ENCODE measurements around the gene M1AP.
"Not testable (repeated sequence)": the region's sequence is repeated elsewhere in the genome, so short reads cannot be mapped to it uniquely, and the experiment has no call there.

M1AP gene

GRCh38 chr2:74646834-74647482 lies 1.2 kb downstream of the M1AP start:
- DNase-seq = no peak

DNA sequence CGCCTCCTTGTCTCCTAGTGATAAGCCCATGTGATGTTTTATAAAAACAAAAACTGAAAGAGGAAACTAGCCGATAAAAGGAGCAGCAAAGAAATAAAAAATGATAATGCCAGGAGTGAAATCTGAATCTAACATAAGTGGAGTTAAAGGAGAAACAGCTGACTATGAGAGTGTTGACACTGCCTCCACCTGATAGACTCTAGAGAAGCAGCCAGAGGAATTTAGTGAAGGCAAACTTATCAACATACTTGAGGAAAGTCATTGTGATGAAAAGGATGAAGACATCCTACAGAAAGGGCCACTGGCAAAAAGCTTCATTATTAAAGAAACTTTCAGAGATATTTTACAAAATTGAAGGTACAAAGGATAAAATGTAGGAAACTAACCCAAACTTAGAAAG lies 1.9 kb downstream of the M1AP start:
- DNase-seq = no peak

DNA sequence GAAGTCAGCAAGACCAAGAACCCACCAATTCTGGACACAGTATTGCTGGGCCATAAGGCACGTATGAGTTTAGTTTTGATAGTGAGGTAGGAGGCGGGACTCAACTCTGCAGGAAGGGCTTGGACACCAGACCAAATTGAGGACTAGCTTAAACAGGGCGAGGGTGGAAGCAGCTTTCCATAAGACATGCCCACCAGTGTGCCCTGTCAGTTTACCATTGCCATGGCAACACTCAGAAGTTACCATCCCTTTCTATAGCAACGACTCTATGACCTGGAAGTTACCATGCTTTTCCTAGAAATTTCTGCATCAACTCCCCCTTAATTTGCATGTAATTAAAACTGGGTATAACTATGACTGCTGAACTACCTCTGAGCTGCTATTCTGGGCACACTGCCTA lies 2.8 kb downstream of the M1AP start:
- no peak for DNase-seq

DNA sequence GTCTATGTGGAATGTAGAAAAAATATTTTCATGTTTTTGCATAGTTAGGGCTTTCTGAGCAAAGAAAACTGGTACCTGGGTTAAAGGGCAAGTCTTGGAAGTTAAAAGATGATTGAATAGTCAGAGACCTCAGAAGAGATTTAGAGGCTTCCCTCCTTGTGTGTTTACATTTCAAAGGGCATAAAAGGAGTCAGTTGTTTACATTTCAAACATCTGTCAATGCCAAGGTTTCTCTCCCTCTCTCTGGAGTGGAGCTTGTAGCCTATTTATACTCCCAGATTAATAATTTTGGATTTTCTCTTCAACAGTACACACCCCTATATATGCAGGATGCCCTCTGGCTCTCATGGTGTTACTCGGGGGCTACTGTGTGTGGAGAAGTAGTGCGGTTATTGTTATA lies 8.6 kb downstream of the M1AP start:
- DNase-seq = no peak

- no peak for DNase-seq
Measured at GRCh38 chr2:74632939-74633312, 15.2 kb downstream of the M1AP start.

GRCh38 chr2:74632209-74632938 lies 15.8 kb downstream of the M1AP start:
- DNase-seq = no peak

- not testable (repeated sequence) for DNase-seq
Measured at GRCh38 chr2:74630454-74630853, 17.7 kb downstream of the M1AP start.

- no peak for DNase-seq
Measured at GRCh38 chr2:74628538-74629105, 19.5 kb downstream of the M1AP start.

DNA sequence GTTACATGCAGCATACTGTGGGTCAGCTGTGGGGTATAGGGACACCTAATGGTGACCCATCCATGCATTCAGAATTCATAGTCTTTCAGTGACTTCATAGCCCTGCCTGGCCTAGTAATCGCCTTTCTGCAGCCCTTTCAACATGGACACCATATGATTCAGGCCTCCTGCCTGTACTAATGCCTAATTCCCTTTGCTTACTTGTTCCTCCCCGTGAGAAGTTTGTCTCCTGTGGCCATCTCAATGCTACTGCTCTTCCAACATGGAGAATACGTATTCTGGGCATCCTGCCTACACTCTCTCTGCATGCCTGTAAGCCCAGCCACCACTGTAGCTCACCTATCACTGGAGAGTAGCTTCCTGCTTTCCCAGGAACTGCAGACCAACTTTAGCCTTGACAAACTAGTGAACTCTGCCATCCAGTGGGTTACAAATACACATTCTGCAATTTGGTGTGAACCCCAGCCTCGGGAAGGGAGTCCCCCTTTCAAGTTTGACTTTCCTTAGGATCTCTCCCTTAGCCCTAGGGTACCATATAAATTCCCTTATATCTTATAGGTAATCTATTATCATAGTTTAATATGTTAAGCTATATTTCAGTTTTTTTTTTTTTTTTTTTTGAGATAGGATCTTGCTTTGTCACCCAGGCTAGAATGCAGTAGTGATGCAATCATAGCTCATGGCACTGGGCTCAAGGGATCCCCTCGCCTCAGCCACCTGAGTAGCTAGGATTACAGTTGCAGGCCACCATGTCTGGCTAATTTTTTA lies 22.3 kb downstream of the M1AP start:
- no peak for DNase-seq

- no peak for DNase-seq
Measured at GRCh38 chr2:74620671-74621070, 27.5 kb downstream of the M1AP start.

DNA sequence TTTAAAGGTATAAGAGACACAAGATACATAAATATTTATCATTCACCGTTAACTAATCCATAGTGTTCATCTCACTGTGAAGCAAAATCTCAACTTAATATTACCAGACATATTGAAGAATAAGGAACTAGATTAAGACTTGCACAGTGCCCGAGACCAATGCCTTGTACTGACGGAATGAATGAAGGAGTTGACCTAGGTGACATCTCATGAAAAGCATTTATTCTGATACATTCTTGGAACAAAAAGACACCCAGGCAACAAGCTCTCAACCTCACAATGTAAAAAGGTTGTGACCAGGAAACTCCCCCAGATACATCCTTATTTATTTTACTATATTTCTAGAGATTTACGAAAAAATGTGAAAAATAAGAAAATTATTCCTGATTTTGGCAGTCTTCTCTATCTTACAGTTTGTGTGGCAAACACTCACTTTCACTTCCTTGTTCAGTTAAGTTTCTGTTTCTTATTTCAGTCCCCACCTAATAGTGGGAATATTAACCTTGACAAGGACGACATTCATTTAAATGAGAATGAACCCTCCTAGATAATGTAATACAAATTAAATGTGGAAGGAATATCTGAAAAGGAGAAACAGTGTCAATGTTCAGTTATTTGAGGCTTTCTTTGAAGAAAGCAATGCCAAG lies 28.4 kb downstream of the M1AP start:
- DNase-seq = no peak

GRCh38 chr2:74618410-74619083 lies 29.6 kb downstream of the M1AP start:
- DNase-seq = no peak

DNA sequence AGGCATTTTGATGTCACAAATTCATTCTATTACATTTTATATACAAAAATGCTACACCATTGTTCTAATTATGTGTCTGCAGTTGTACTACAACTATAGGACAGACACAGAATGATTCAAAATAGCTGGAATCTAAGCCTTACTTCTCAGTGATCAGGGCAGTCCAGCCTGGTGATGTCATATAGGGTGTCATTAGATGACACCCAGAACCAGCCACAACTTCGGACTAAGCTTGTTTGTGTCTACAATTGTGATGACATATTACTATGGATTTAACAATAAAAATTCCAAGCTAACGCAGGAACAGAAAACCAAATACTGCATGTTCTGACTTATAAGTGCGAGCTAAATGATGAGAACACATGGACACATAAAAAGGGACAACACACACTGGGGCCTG lies 31.0 kb downstream of the M1AP start:
- DNase-seq = no peak

DNA sequence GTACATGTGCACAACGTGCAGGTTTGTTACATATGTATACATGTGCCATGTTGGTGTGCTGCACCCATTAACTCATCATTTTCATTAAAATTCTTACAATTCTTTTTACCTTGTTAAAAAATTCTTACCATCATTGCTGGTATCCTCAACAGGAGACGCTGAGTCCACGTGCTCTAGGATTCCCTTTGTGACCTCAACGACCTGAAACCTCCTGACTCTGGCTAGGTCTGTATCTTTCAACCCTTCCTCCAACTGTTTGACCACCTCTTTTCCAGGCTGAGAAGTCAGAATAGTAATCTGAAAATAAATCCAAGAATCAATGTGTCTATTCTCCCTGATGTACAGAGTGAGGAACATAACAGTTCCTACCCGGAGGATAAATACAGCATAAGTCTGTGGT lies 41.2 kb downstream of the M1AP start:
- no peak for DNase-seq

DNA sequence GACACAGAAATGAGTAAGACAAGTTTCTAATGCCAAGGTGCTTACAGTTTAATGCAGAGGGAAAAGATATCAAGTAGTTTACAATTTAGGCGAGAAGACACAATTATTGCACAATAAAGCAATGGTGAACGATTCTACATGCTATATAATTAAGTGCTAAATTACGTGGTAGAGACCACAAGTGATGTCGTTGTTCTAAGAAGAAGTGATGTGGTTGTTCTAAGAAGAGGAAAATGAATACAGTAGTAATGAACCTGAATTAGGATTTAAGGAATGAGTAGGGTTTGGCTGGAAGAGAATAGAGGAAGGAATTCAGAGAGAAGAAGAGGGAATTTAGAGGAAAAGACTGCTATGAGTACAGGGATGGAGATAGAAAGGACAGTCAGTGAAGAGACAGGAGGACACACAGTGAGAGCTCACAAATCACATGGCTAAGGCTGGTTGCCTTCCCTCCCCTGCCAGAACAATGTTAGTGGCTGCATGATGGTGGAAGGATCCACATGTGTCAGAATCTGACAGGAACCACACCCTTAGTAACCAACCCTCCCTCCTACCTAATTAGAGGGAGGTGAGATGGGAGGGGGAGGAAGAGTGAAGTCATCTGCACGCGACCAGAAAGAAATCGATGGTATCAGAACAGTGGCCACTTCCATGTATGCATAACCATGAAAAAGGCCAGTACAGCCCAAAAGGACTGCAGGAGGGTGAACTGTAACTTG lies 44.7 kb downstream of the M1AP start:
- DNase-seq = no peak

GRCh38 chr2:74602586-74603281 lies 45.4 kb downstream of the M1AP start:
- no peak for DNase-seq

- no peak for DNase-seq
Measured at GRCh38 chr2:74599676-74600075, 48.5 kb downstream of the M1AP start.

DNA sequence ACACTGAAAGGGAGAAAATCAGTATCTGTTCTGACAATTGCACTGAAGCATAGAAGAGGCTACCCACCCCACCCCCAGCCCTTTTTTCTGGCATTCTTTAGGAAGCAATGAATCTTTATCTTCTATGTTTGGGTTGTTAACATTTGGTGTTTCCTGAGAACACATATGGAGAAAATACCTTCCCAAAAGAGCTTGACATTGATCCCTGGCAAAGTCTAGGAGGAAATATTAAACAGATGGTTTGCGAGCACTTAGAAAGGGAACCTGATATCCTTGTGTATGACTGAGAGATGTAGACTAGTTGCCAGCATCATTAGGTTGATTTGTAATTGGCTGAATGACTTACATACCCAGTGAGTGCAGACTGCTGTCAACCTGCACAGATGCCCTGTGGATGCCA lies 50.7 kb downstream of the M1AP start:
- no peak for DNase-seq

GRCh38 chr2:74596584-74596983 lies 51.5 kb downstream of the M1AP start:
- no peak for DNase-seq

DNA sequence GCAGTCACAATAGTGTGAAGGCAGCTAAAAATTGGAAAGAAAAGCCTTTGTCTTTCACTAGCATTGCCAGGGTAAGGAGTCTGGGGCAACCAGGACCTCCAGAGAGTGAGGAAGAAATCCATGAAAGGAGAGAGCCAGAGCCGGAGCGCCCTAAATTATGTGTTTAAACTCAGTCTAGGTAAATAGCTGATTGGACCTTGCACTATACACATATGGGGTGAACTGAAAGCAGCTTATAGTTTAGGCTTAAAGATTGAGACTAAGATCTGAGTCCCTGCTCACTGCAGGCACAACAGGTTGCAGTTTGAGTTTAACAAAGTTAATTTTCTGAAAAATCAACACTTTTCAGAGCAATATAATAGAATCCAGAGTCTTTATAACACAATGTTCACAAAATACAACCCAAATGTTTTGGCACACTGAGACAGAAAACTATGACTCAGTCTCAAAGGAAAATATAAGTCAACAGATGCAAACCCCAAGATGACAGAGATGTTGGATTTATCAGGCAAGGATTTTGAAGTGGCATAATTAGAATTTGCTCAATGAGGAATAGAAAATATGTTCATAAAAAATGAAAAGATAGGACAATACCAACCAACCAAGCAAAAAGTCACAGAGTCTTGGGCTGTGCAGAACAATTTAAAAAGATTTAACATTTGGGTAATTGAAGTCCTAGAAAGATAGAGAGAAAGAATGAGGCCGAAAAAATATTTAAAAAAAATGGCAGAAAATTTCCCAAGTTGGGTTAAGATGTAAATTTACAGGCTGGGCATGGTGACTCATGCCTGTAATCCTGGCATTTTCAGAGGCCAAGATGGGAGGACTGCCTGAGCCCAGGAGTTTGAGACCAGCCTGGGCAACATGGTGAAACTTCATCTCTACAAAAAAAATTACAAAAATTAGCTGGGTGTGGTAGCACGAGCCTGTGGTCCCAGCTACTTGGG lies 54.0 kb downstream of the M1AP start:
- DNase-seq = no peak
